HCT116 (cell line): Measurements from ENCODE around the gene PLP2.

Source experiments
- ATF3 ChIP-seq: IDR thresholded peaks from 2 replicates; pipeline ENCODE4 v1.6.1; 2012
- CTCF ChIP-seq, 3 experiments: fragments of 200-600 bp in 1 of 3; sonication (generic) in 1 of 3; IDR thresholded peaks in 2 of 3; conservative IDR thresholded peaks in 1 of 3; 2 replicates each; pipeline ENCODE4 v1.5.1; 2012 to 2017; ENCODE audit warnings: low read depth in 2 of 3, low read length in 2 of 3, antibody characterized with exemption in 1 of 3, borderline replicate concordance in 1 of 3, control low read depth in 1 of 3, mild to moderate bottlenecking in 1 of 3, mixed read lengths in 1 of 3, mixed run types in 1 of 3, moderate library complexity in 1 of 3; ENCODE audit not compliant: insufficient read depth in 1 of 3
- ELF1 ChIP-seq: IDR thresholded peaks from 2 replicates; pipeline ENCODE4 v1.6.1; 2012; ENCODE audit warnings: low read depth, borderline replicate concordance
- EZH2 ChIP-seq: fragments of 200-600 bp; sonication (generic); IDR thresholded peaks from 2 replicates; pipeline ENCODE4 v1.6.1; 2017; ENCODE audit warnings: antibody characterized with exemption, mixed run types
- EZH2phosphoT487 ChIP-seq: fragments of 200-600 bp; IDR thresholded peaks from 2 replicates; pipeline ENCODE4 v1.6.1; 2018; ENCODE audit warnings: antibody characterized with exemption, borderline replicate concordance
- POLR2A ChIP-seq: IDR thresholded peaks from 2 replicates; pipeline ENCODE4 v1.7.0; 2011; ENCODE audit warnings: borderline replicate concordance; ENCODE audit not compliant: insufficient read depth, insufficient read length; ENCODE audit errors: extremely low read depth
- SIN3A ChIP-seq: IDR thresholded peaks from 2 replicates; pipeline ENCODE4 v1.6.1; 2012; ENCODE audit warnings: low read depth
- SP1 ChIP-seq: IDR thresholded peaks from 2 replicates; pipeline ENCODE4 v1.6.1; 2012; ENCODE audit warnings: low read depth
- SRF ChIP-seq: IDR thresholded peaks from 2 replicates; pipeline ENCODE4 v1.6.1; 2012; ENCODE audit warnings: low read depth
- YY1 ChIP-seq: IDR thresholded peaks from 2 replicates; pipeline ENCODE4 v1.6.1; 2011; ENCODE audit warnings: low read length, low read depth, moderate library complexity, mild to moderate bottlenecking; ENCODE audit not compliant: insufficient replicate concordance; ENCODE audit errors: extremely low read depth
- ZBTB33 ChIP-seq: IDR thresholded peaks from 2 replicates; pipeline ENCODE4 v1.6.1; 2011; ENCODE audit warnings: mild to moderate bottlenecking, low read length, moderate library complexity; ENCODE audit not compliant: insufficient replicate concordance; ENCODE audit errors: extremely low read depth

- no peak for TF ChIP-seq CTCF (IDR thresholded peaks at IDR 0.05 in 2 of 3, conservative IDR thresholded peaks at IDR 0.05 in 1 of 3; ENCODE audit: borderline replicate concordance in 1 of 3, insufficient read depth in 1 of 3, low read depth in 2 of 3, low read length in 2 of 3)
- TF ChIP-seq POLR2A: no peak
- no peak for TF ChIP-seq EZH2
- TF ChIP-seq EZH2phosphoT487: no peak
- TF ChIP-seq YY1: no peak
- no peak for TF ChIP-seq SIN3A
- no peak for TF ChIP-seq ELF1
- no peak for TF ChIP-seq SRF
- no peak for TF ChIP-seq ZBTB33
- TF ChIP-seq SP1: no peak
- no peak for TF ChIP-seq ATF3
Observed at GRCh38 chrX:49198540-49199314, 27.0 kb downstream of the PLP2 start.
